NOMO-1 (cell line): ENCODE measurements around the gene C19orf47.
A peak's percentile ranks its signal among the peaks of the same experiment; 100 is the strongest.

Experiments
- DNase-seq, 2 experiments: peaks; one replicate each; lab custom pipeline; 2025; ENCODE audit not compliant: unreplicated experiment in 2 of 2; lab: John Stamatoyannopoulos, UW

The C19orf47 gene

GRCh38 chr19:40321076-40321475, 27.1 kb downstream of the C19orf47 start:
- no peak for DNase-seq

GRCh38 chr19:40320558-40320935, 27.6 kb downstream of the C19orf47 start:
- DNase-seq = no peak

- DNase-seq = no peak
Measured at GRCh38 chr19:40317338-40317737, 30.9 kb downstream of the C19orf47 start.

- DNase-seq = no peak
Measured at GRCh38 chr19:40315812-40316470, 32.3 kb downstream of the C19orf47 start.

- DNase-seq = peak in 1 of 2 experiments; percentile 71
Measured at GRCh38 chr19:40314656-40315055, 33.5 kb downstream of the C19orf47 start.

GRCh38 chr19:40313229-40313983, 34.8 kb downstream of the C19orf47 start:
- no peak for DNase-seq

GRCh38 chr19:40312533-40312932, 35.7 kb downstream of the C19orf47 start:
- no peak for DNase-seq

GRCh38 chr19:40309666-40310065, 38.5 kb downstream of the C19orf47 start:
- DNase-seq = no peak

GRCh38 chr19:40305403-40305802, 42.8 kb downstream of the C19orf47 start:
- peak; percentile 66 to 86 for DNase-seq

GRCh38 chr19:40304306-40304705, 43.9 kb downstream of the C19orf47 start:
- no peak for DNase-seq

- DNase-seq = no peak
Measured at GRCh38 chr19:40303765-40304164, 44.4 kb downstream of the C19orf47 start.

GRCh38 chr19:40302224-40303011, 45.8 kb downstream of the C19orf47 start:
- no peak for DNase-seq

GRCh38 chr19:40300668-40301067, 47.5 kb downstream of the C19orf47 start:
- DNase-seq = no peak

- DNase-seq = no peak
Measured at GRCh38 chr19:40298026-40298425, 50.2 kb downstream of the C19orf47 start.

- DNase-seq = no peak
Measured at GRCh38 chr19:40294560-40294959, 53.6 kb downstream of the C19orf47 start.

GRCh38 chr19:40286971-40287421, 61.2 kb downstream of the C19orf47 start:
- DNase-seq = no peak

GRCh38 chr19:40286235-40286970, 61.8 kb downstream of the C19orf47 start:
- no peak for DNase-seq

GRCh38 chr19:40285353-40286234, 62.6 kb downstream of the C19orf47 start:
- peak; percentile 100 for DNase-seq

- peak; percentile 6 to 44 for DNase-seq
Measured at GRCh38 chr19:40284501-40285352, 63.5 kb downstream of the C19orf47 start, which contains the start of gene AKT2. AKT2 (minus strand) TSS chr19:40285345; CDS start chr19:40265267, 20,078 bp downstream.
